Neural progenitor cell (in vitro differentiated cells): ENCODE data around the gene ITIH2.

Experiments
- CTCF ChIP-seq: fragments of 200-600 bp; sonication (generic); IDR thresholded peaks from 2 replicates; pipeline ENCODE4 v1.5.1; 2017; ENCODE audit warnings: antibody characterized with exemption, mild to moderate bottlenecking
- EZH2 ChIP-seq: fragments of 200-600 bp; sonication (generic); IDR thresholded peaks from 2 replicates; pipeline ENCODE4 v1.6.1; 2017; ENCODE audit warnings: antibody characterized with exemption, mild to moderate bottlenecking, moderate library complexity
- EZH2phosphoT487 ChIP-seq: fragments of 200-600 bp; sonication (generic); IDR thresholded peaks from 2 replicates; pipeline ENCODE4 v1.6.1; 2017; ENCODE audit warnings: antibody characterized with exemption

- TF ChIP-seq CTCF (no peak), EZH2 (no peak), EZH2phosphoT487 (no peak)
Measured at GRCh38 chr10:7707102-7707501, 4.0 kb downstream of the ITIH2 start.
